Activated CD4-positive, CD25-positive, alpha-beta regulatory T cell (primary cell): ENCODE measurements around the gene USP5.
"Not testable (repeated sequence)": the region's sequence is repeated elsewhere in the genome, so short reads cannot be mapped to it uniquely, and the experiment has no call there.

ENCODE experiments used
- DNase-seq, 4 experiments: peaks; one replicate each; lab custom pipeline; 2025; lab: John Stamatoyannopoulos, UW

USP5 gene

DNA sequence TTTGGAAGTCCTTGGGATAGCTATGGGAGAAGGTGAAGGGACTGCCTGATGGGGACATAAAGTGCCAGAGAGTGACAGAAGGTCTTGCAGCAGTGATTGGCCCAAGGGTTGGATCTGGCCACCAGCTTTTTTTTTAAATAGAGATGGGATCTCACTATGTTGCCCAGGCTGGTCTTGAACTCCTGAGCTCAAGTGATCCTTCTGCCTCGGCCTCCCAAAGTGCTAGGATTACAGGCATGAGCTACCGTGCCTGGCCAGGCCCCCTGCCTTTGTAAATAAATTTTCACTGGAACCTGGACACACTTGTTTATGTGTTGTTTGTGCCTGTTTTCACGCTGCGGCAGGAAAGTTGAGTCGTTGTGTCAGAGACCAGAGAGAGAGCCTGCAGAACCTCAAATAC lies 13.4 kb downstream of the USP5 start:
- not testable (repeated sequence) for DNase-seq

DNA sequence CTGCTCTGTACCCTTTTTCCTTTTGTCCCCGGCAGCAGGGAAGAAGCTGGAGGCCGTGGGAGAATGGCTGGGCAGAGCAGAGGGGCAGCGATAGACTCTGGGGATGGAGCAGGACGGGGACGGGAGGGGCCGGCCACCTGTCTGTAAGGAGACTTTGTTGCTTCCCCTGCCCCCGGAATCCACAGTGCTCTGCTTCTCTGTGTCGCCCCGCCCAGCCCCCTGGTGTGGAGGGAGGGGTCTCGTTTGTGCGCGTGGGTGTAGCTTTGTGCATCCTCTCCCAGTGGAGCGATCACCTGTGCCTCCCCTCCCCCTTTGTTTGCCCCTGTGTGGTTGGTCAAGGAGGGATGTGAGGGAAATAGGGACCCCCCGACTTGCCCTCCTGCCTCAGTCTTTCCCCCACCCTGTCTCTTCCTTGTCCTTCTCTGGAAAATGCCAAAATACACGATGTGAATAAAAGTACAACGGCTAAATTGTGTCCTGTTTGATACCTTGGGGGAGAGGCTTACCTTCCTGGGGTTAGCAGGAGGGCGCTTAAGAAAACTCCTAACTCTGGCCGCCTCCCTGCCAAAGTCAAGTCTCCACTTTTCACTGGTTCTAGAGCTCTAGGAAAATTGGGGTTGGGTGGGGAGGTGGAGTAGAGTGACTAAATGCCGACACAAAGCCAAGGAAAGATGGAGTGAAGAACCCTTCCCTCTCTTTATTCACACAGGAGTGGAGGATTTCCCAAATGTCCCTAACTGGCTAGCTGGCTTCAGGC lies 14.4 kb downstream of the USP5 start:
- DNase-seq: no peak

DNA sequence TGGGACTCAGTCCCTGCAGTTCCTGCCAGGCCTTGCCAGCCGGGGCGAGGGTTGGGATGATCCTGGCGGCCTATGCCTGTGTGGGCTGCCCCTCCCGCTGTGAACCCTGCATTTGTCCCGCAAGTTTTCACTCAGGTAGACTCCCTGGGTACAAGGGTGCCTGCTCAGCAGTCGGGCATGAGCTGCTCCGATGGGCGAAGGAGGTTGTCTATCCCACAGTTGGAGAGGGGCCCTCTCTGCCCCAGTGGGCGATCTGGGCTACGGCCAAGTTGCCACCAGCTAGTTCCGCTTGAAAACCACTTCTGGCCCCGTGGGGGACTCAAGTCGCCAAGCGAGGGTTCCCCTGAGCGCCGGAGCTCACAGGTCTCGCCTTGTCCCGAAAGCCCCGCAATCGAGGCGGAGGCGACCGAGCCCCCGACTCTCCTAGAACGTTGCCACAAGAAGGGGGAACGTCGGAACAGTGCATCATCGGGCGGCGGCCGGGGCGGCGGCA lies 15.0 kb downstream of the USP5 start:
- DNase-seq: no peak

DNA sequence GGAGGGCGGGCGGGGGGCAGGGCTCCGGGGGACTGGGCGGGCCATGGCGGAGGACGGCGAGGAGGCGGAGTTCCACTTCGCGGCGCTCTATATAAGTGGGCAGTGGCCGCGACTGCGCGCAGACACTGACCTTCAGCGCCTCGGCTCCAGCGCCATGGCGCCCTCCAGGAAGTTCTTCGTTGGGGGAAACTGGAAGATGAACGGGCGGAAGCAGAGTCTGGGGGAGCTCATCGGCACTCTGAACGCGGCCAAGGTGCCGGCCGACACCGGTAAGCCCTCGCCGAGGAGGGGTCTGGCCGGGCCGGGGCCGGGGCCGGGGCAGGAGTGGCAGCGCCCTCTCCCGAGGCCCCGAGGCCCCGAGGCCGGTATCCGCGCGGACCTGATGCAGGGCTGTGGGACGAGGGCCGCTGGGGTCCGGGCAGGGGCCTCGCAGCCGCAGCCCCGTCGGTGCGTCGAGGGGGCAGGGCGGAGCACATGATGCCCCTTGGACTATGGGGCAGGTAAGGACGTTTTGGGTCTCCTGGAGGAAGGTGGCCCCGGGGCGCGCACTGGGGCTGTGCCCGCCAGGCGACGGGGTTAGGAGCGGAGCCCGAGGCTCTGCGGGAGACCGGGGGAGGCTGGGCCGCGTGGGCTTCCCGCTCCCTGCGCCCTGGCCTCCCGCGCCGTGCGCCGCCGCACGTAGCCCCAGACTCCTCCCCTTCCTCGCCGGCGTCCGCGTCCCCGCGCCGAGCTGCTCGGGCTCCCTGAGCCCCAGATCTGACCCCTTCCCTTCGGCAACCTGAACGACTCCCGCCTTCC lies 15.7 kb downstream of the USP5 start, which contains the start of gene TPI1:
Gene TPI1 (plus strand): TSS at position 119 of the 798 bp plus-strand sequence. CDS start 36 bp downstream, at position 155.
- peak; percentile 49 to 65 (median 58) for DNase-seq

DNA sequence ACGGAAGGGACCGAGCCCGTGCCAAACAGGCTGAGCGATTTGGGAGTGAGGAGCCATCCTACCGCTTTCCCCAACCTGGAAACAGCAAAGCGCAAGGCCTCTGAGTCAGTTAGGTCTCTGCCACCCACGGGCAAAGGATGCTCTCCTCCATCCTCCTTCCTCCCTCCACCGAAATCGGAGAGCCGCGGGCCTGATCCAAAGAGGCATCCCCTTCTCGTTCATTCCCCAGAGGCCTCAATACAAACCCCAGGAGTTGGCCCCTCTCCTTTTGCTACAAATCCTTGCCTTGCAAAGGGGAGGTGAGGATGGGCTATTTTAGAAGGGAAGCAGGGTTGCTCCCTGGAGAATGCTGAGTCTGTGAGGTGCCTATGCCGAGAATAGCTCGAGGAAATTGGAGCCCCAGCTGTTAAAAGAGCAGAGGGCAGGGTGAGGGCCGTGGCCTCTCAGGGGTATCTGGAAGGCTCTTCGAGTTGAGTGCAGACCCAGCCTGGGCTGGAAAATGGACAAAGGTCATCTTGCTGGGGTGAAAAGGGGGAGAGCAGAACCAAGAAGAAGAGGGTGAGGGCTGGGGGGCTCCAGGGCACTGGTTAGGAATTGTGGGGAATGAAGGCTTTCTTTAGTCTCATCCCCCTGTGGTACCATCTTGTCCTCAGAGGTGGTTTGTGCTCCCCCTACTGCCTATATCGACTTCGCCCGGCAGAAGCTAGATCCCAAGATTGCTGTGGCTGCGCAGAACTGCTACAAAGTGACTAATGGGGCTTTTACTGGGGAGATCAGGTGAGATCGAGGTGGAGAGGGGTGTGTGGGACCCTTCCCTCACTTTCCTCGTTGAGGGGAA lies 16.5 kb downstream of the USP5 start:
- DNase-seq: no peak

DNA sequence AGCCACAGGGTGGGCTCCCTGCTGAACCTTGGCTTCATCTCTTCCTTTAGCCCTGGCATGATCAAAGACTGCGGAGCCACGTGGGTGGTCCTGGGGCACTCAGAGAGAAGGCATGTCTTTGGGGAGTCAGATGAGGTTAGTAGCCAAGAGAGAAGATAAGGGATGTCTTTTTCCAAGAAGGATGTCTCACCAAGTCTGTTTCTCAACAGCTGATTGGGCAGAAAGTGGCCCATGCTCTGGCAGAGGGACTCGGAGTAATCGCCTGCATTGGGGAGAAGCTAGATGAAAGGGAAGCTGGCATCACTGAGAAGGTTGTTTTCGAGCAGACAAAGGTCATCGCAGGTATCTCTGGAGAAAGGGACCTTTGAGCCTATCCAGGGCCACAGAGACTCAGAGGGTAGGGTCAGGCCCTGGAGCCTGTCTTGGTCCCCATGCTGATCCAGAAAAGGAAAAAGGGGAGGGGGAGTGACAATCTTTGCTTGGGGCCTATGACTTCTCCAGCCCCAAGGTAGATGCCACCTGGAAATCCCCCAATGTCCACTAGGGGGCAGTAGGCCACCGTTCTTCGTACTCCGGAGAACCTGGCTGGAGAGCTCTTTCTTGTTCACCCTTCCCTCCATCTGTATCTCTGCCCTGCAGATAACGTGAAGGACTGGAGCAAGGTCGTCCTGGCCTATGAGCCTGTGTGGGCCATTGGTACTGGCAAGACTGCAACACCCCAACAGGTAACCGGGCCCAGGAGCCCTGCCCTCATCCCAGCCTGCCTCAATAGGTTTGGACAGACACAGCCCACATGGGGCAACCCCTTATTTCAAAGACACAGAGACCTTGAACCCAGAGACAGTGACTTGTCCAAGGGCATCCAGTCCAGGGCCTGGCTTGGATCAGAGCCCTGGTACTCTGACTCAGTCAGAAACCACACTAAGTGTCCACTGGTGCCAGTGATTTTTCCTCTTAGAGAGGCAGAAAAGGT lies 17.4 kb downstream of the USP5 start:
- DNase-seq: peak; percentile 69 to 78 (median 70)

DNA sequence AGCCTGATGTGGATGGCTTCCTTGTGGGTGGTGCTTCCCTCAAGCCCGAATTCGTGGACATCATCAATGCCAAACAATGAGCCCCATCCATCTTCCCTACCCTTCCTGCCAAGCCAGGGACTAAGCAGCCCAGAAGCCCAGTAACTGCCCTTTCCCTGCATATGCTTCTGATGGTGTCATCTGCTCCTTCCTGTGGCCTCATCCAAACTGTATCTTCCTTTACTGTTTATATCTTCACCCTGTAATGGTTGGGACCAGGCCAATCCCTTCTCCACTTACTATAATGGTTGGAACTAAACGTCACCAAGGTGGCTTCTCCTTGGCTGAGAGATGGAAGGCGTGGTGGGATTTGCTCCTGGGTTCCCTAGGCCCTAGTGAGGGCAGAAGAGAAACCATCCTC lies 18.4 kb downstream of the USP5 start:
- not testable (repeated sequence) for DNase-seq

DNA sequence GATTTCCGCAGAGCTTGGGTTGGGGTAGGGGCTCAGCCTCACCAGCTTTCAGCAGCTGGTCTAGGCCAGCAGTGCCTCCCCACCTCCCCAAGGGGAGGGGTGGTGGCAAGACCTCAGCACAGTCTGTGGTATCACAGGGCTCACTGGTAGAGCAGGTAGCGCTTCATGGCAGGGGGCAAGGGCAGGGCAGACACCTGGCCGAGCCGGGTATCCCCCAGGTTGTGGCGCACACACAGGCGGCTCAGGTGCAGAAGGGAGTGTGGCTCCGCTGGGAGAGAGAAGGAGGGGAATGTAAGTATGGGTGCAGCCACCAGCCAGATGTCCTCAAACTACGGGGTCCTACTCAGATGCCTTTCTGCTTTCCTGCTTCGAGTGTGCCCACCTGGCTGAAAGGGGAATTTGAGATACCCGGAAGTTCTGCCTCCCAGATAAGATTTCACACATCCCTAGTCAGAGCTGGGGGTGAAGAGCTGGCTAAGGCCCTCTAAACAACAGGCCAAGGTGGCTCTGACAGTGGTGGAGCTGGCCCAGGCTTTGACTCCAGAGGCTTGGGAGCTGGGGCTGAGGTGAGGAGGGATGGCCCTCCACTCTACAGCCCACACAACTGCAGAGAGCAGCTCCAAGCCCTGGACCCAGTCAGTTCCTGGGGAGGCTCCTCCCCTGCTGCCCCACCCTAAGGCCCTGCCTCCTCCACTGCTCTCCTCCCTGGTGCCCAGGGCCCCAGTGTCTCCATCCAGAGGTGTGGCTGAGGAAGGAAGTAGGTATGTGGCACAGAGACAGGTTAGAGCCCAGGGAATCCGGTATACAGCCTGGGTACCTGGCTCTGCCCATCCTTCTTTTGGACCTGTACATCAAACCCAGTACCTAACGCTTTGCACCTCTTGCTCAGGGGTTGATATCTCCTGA lies 19.4 kb downstream of the USP5 start:
- DNase-seq: no peak

DNA sequence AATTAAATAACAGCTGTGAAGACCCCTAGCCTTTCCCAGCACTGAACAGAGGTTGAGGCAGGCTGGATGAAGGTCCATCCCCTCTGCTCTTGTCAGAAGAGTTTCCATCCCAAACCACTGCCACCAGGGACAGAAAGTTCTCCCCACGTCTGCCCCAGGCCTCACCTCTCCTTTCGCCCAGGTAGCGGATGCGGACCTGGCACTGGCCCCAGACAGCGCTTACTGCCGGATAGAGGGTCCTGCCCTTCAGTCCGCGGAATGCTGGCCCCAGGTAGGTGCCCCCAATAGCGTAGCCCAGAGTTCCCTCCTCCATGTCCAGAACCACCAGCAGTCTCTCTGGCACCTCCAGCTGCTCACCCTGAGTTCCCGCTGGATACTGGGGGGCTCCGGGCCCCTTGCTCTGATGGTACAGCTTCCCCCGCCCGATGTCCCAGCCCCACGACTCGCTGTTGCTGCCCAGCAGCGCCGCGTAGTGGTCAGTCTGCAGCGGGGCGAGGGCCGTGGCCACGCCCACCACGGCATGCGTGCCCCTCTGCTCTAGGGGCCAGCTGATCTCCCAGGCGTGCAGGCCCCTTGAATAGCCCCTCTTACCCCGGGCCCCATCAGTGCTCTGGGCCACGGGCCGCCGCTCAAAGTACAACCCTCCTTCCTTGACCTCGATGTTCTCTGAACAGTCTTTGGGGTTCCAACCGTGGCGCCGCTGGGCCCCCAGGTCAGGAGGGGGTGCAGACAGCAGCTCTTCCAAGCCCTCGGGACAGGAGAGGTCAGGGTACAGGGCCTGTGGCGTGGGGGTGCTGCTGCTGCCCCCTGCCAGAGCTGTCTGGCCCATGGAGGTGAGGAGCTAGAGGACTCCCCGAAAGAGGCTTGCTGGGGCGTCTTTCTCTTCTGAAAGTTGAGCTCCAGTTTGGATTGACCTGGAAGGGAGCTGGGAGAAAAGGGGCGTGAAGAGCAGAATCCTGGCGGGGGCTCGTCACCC lies 20.4 kb downstream of the USP5 start:
- DNase-seq: peak; percentile 66 to 72 (median 72)

DNA sequence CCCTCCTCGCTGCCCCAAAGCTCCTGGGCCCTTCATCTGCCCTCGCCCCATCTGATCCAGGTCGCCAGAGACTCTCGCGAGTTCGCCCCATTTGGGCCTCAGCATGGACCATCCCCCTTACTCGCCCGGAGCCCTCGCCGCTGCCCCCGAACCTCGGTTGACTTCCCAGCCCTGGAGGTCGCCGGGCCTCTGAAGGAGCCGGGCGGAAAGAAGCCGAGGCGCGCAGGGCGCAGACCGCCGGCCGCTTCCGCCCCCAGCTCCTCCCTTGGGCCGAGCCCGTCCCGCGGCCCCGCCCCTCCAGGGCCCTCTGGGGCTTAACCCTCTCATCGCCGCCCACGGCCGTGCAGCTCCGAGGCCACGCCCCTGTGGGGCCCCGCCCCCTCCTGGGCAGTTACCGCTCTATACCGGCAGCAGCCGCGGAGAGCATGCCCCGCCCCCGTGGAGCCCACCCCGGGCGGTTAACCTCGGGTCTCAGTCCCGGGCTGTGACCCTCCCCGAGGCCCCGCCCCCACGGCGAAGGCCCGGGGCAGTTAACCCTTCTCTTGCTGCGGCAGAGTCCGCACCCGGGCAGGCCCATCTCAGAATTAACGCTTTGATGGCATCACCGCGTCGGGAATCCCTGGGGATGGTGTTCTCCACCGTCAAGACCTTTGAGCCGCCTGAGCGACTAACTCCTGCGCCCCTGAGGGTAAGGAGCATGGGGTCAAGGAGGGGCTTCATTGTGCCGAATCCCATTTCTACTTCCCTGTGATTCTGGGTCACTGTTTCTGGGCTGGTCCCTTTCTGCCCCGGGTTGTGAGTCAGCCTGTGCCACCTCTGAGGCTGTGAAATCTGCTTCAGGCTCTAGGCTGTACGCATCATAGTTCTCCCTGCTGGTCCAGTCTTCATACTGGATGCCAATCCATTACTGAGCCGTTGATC lies 21.4 kb downstream of the USP5 start, which contains the start of gene SPSB2:
Gene SPSB2 (minus strand): TSS at position 210 of the 921 bp plus-strand sequence. CDS start 402 bp downstream, outside the sequence.
- peak; percentile 98 to 99 (median 98) for DNase-seq

DNA sequence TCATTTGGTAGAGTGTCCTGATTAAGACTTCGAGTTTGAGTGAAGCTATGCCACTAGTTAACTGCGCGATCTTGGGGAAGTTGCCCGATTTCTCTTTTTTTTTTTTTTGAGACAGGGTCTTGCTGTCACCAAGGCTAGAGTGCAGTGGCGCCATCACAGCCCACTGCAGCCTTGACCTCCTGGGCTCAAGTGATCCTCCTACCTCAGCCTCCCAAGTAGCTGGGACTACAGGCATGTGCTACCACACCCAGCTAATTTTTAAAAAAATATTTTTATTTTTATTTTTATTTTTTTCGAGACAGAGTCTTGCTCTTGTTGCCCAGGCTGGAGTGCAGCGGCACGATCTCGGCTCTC lies 22.0 kb downstream of the USP5 start:
- not testable (repeated sequence) for DNase-seq

DNA sequence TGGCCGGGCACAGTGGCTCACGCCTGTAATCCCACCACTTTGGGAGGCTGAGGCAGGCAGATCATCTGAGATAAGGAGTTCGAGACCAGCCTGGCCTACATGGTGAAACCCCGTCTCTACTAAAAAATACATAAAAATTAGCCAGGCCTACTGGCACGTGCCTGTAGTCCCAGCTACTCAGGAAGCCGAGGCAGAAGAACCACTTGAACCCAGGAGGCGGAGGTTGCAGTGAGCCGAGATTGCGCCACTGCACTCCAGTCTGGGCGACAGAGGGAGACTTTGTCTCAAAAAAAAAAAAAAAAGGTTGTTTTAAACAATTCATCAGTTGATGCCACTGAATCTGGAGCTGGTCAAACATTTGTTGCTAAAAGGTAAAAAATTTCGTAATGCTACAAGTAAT lies 27.9 kb downstream of the USP5 start:
- not testable (repeated sequence) for DNase-seq

DNA sequence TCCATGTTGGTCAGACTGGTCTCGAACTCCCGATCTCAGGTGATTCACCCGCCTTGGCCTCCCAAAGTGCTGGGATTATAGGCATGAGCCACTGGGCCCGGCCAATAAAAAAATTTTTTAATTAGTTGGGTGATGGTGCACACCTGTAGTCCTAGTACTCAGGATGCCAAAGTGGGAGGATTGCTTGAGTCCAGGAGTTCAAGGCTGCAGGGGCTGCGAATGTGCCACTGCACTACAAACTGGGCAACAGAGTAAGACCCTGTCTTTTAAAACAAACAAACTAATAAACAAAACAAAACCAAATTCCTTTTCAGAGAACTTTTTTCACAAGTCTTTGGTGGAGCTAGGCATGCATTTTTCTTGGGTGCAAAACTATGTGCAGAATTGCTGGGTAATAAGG lies 31.3 kb downstream of the USP5 start:
- DNase-seq: no peak

DNA sequence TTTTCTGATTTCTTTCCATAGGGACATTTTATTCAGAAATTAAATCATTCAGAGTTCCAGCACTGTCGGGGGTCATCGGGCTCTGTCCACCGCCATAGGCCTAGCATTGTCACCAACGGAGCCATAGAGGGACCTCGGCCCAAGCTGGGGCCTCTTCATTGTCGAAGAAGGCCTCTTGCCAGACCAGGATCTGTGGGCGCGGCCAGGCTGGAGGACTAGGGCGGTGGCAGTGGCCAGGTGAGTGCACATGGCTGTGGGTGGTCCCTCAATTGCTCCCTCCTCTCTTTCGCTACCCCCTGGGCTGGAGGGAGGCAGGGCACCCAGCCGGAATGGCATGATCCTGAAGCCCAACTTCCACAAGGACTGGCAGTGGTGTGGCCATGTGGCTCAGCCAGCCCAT lies 31.7 kb downstream of the USP5 start:
- DNase-seq: no peak

DNA sequence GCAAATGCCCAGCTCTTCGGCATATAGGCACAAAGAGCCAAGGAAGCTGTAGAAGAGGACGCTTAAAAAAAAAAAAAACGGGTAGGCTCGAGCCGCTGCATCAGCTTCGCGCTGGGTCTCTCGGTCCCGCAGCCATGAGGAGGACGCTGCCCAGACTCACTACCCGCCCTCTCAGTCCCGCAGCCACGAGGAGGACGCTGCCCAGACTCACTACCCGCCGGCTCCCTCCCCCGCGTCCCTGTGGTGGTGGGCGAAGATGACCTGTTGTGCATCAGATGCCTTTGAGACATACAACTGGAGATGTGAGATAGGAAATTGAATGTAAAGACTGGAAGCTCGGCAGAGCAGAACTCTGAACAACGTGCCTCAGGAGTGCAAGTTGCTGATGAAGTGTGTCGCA lies 32.6 kb downstream of the USP5 start:
- no peak for DNase-seq

DNA sequence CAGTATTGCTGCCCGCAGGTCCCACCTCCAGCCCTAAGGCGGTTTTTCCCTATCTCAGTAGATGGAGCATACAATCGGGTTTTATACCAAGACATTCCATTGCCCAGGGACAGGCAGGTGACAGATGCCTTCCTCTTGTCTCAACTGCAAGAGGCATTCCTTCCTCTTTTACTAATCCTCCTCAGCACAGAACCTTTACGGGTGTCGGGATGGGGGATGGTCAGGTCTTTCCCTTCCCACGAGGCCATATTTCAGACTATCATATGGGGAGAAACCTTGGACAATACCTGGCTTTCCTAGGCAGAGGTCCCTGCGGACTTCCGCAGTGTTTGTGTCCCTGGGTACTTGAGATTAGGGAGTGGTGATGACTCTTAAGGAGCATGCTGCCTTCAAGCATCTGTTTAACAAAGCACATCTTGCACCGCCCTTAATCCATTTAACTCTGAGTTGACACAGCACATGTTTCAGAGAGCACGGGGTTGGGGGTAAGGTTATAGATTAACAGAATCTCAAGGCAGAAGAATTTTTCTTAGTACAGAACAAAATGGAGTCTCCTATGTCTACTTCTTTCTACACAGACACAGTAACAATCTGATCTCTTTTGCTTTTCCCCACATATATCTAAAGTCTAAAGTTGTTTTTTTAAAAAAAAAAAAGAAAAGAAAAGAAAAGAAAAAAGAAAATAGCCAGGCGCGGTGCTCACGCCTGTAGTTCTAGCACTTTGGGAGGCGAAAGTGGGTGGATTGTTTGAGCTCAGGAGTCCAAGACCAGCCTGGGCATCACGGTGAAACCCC lies 34.5 kb downstream of the USP5 start:
- not testable (repeated sequence) for DNase-seq

DNA sequence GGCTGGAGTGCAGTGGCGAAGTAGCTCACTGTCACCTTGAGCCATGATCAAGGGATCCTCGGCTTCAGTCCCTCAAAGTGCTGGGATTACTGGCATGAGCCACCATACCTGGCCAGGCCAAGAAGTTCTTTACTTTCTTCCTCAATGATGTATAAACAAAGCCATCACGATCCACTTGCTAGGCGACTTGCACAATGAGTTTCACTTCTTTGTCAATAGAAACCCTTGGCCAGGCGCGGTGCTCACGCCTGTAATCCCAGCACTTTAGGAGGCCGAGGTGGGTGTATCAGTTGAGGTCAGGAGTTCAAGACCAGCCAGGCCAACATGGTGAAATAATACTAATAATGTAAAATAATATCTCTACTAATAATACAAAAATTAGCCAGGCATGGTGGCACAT lies 35.5 kb downstream of the USP5 start:
- DNase-seq: no peak
